8988T (cell line): ENCODE results near the gene PFDN4.
"Not testable (repeated sequence)": the region's sequence is repeated elsewhere in the genome, so short reads cannot be mapped to it uniquely, and the experiment has no call there.

ENCODE experiments used
- DNase-seq: peaks from one replicate; pipeline ENCODE4 v3.0.0; 2011

PFDN4 gene

GRCh38 chr20:54229566-54230160 is 21.8 kb downstream of the PFDN4 start:
- no peak for DNase-seq

GRCh38 chr20:54231036-54231435 is 23.1 kb downstream of the PFDN4 start:
- DNase-seq = no peak

GRCh38 chr20:54234991-54235390 is 27.1 kb downstream of the PFDN4 start:
- DNase-seq = no peak

GRCh38 chr20:54237116-54237943 is 29.4 kb downstream of the PFDN4 start:
- DNase-seq = no peak

GRCh38 chr20:54244113-54244512 is 36.2 kb downstream of the PFDN4 start:
- DNase-seq = no peak

- not testable (repeated sequence) for DNase-seq
These were observed 40.8 kb downstream of the PFDN4 start for GRCh38 chr20:54248705-54249104.

GRCh38 chr20:54250691-54251090 is 42.8 kb downstream of the PFDN4 start:
- no peak for DNase-seq

GRCh38 chr20:54251096-54251495 is 43.2 kb downstream of the PFDN4 start:
- no peak for DNase-seq

- no peak for DNase-seq
These were observed 46.7 kb downstream of the PFDN4 start for GRCh38 chr20:54254596-54254995.

GRCh38 chr20:54255157-54255556 is 47.3 kb downstream of the PFDN4 start:
- no peak for DNase-seq

GRCh38 chr20:54256202-54256601 is 48.3 kb downstream of the PFDN4 start:
- no peak for DNase-seq

- DNase-seq = no peak
These were observed 49.4 kb downstream of the PFDN4 start for GRCh38 chr20:54257071-54257816.

- no peak for DNase-seq
These were observed 52.2 kb downstream of the PFDN4 start for GRCh38 chr20:54260116-54260515.

GRCh38 chr20:54262671-54263070 is 54.8 kb downstream of the PFDN4 start:
- no peak for DNase-seq

- no peak for DNase-seq
These were observed 55.3 kb downstream of the PFDN4 start for GRCh38 chr20:54263116-54263690.

GRCh38 chr20:54265791-54266190 is 57.9 kb downstream of the PFDN4 start:
- not testable (repeated sequence) for DNase-seq

GRCh38 chr20:54266844-54267243 is 59.0 kb downstream of the PFDN4 start:
- DNase-seq = no peak

- no peak for DNase-seq
These were observed 59.7 kb downstream of the PFDN4 start for GRCh38 chr20:54267483-54268003.

- DNase-seq = no peak
These were observed 61.1 kb downstream of the PFDN4 start for GRCh38 chr20:54268941-54269340.
